ENCODE measurements around the gene EID3.
"Not testable (repeated sequence)": the region's sequence is repeated elsewhere in the genome, so short reads cannot be mapped to it uniquely, and the experiment has no call there.

The EID3 gene

GRCh38 chr12:104290855-104291254 is 12.7 kb upstream of the EID3 start:
- DNase-seq = no peak

GRCh38 chr12:104291867-104292524 is 11.5 kb upstream of the EID3 start:
- no peak for DNase-seq

- no peak for DNase-seq
Measured at GRCh38 chr12:104292872-104293794, 10.4 kb upstream of the EID3 start.

- not testable (repeated sequence) for DNase-seq
Measured at GRCh38 chr12:104294158-104294859, 9.2 kb upstream of the EID3 start.

GRCh38 chr12:104294927-104295668 is 8.4 kb upstream of the EID3 start:
- no peak for DNase-seq

- DNase-seq = no peak
Measured at GRCh38 chr12:104295954-104296353, 7.6 kb upstream of the EID3 start.

GRCh38 chr12:104296718-104297117 is 6.8 kb upstream of the EID3 start:
- DNase-seq = no peak

- DNase-seq = no peak
Measured at GRCh38 chr12:104297477-104298113, 5.9 kb upstream of the EID3 start.

GRCh38 chr12:104299842-104300481 is 3.6 kb upstream of the EID3 start:
- DNase-seq = no peak

- no peak for DNase-seq
Measured at GRCh38 chr12:104304261-104305009, 896 bp downstream of the EID3 start.

GRCh38 chr12:104305349-104305748 is 1.8 kb downstream of the EID3 start:
- no peak for DNase-seq

- no peak for DNase-seq
Measured at GRCh38 chr12:104306376-104306775, 2.8 kb downstream of the EID3 start.

GRCh38 chr12:104306943-104307654 is 3.6 kb downstream of the EID3 start:
- no peak for DNase-seq

- DNase-seq = no peak
Measured at GRCh38 chr12:104307655-104308000, 4.1 kb downstream of the EID3 start.

GRCh38 chr12:104309446-104309993 is 6.0 kb downstream of the EID3 start:
- no peak for DNase-seq

- no peak for DNase-seq
Measured at GRCh38 chr12:104310751-104311633, 7.5 kb downstream of the EID3 start.

- DNase-seq = no peak
Measured at GRCh38 chr12:104312202-104312601, 8.7 kb downstream of the EID3 start.

- DNase-seq = no peak
Measured at GRCh38 chr12:104312654-104313053, 9.1 kb downstream of the EID3 start.
